GM12878 (cell line): ENCODE measurements around the gene LSAMP. TPM values are rescaled to one million over a fixed set of nuclear protein-coding genes. Genes with fewer than 3 reads are reported as not detected.

Experiments used
- ATAC-seq: fragments of 200-7000 bp; cut with Tn5 transposase; 3 replicates; pipeline ENCODE4 v1.9.1; 2020; ENCODE audit warnings: mild to moderate bottlenecking, moderate library complexity
- BruUV-seq: library from RNA; stranded (reverse); fragments of 400-500 nt; replicated peaks from 2 replicates; lab custom pipeline; 2021; lab: Mats Ljungman, UMichigan
- CTCF ChIA-PET: fragments of 300-600 bp; sonication (Branson Sonifier 250); formaldehyde crosslinking; extraction: SDS; loops from one replicate; lab custom pipeline; 2021; ENCODE audit warnings: inconsistent platforms; lab: Yijun Ruan, JAX
- POLR2A ChIA-PET: fragments of 350-600 bp; formaldehyde crosslinking; extraction: SDS; loops from one replicate; lab custom pipeline; 2021; ENCODE audit warnings: inconsistent platforms; lab: Charles Lee
- RAD21 ChIA-PET: fragments of 300-600 bp; sonication (Branson Sonifier 250); formaldehyde crosslinking; loops from one replicate; lab custom pipeline; 2023; ENCODE audit warnings: antibody characterized with exemption; ENCODE audit not compliant: unreplicated experiment; lab: Charles Lee
- SMC1A ChIA-PET: fragments of 300-600 bp; sonication (Branson Sonifier 250); formaldehyde crosslinking; loops from one replicate; lab custom pipeline; 2023; ENCODE audit not compliant: unreplicated experiment, uncharacterized antibody; lab: Charles Lee
- DNase-seq: peaks from one replicate; pipeline ENCODE4 v3.0.0-alpha.2; 2011; ENCODE audit warnings: low read depth, low spot score
- FAIRE-seq: peaks from 3 replicates; lab custom pipeline; 2011; peaks lifted over from hg19 to GRCh38; lab: Jason Lieb, UNC
- H2AFZ ChIP-seq: 2 replicates; pipeline ENCODE4 v1.6.0; 2011; ENCODE audit warnings: low read depth, low read length, control low read depth; ENCODE audit not compliant: control insufficient read depth
- H3K27ac ChIP-seq: 2 replicates; pipeline ENCODE4 v1.5.1; 2011; ENCODE audit warnings: control low read depth; ENCODE audit not compliant: control insufficient read depth, insufficient read depth
- H3K27me3 ChIP-seq, 2 experiments: replicated peaks in 1 of 2; 2 replicates each; pipeline versions ENCODE4 v1.6.0 to v1.6.1; 2011; ENCODE audit warnings: low read length in 1 of 2; ENCODE audit not compliant: control insufficient read depth in 2 of 2, insufficient read depth in 2 of 2
- H3K36me3 ChIP-seq, 2 experiments: 2 replicates each; pipeline ENCODE4 v1.5.1; 2011; ENCODE audit warnings: low read length in 1 of 2; ENCODE audit not compliant: control insufficient read depth in 2 of 2, insufficient read depth in 2 of 2
- H3K4me1 ChIP-seq: 2 replicates; pipeline ENCODE4 v1.6.1; 2011; ENCODE audit warnings: mild to moderate bottlenecking, low read length, moderate library complexity, mixed read lengths; ENCODE audit not compliant: control insufficient read depth, insufficient read depth
- H3K4me2 ChIP-seq: 2 replicates; pipeline ENCODE4 v1.6.0; 2011; ENCODE audit warnings: control low read depth; ENCODE audit not compliant: control insufficient read depth, insufficient read depth
- H3K4me3 ChIP-seq: fragments of 200-600 bp; sonication (generic); 2 replicates; pipeline ENCODE4 v1.5.1; 2016
- H3K79me2 ChIP-seq: 2 replicates; pipeline ENCODE4 v1.6.0; 2011; ENCODE audit warnings: low read length; ENCODE audit not compliant: control insufficient read depth, insufficient read depth
- H3K9ac ChIP-seq: 2 replicates; pipeline ENCODE4 v1.8.0; 2011; ENCODE audit warnings: low read length, control low read depth, mixed read lengths; ENCODE audit not compliant: control insufficient read depth, insufficient read depth
- H3K9me3 ChIP-seq: replicated peaks from 3 replicates; pipeline ENCODE4 v1.5.1; 2011; ENCODE audit warnings: mild to moderate bottlenecking, low read length; ENCODE audit not compliant: control insufficient read depth, insufficient read depth
- H4K20me1 ChIP-seq: 2 replicates; pipeline ENCODE4 v1.6.0; 2011; ENCODE audit not compliant: control insufficient read depth, insufficient read depth
- ATF2 ChIP-seq: IDR thresholded peaks from 2 replicates; pipeline ENCODE4 v1.6.1; 2012; ENCODE audit warnings: low read length, inconsistent platforms
- IKZF1 ChIP-seq: fragments of 450-650 bp; conservative IDR thresholded peaks from 2 replicates; pipeline ENCODE4 v1.6.1; 2017; ENCODE audit warnings: antibody characterized with exemption, mild to moderate bottlenecking
- MYB ChIP-seq: fragments of 150-350 bp; IDR thresholded peaks from 2 replicates; pipeline ENCODE4 v1.6.1; 2014; ENCODE audit warnings: mild to moderate bottlenecking, low read depth, low read length, borderline replicate concordance
- NFXL1 ChIP-seq: fragments of 450-650 bp; IDR thresholded peaks from 2 replicates; pipeline ENCODE4 v1.6.1; 2017; ENCODE audit warnings: antibody characterized with exemption, mild to moderate bottlenecking, borderline replicate concordance
- NR2C1 ChIP-seq: fragments of 450-650 bp; IDR thresholded peaks from 2 replicates; pipeline ENCODE4 v1.6.1; 2017; ENCODE audit warnings: antibody characterized with exemption, mild to moderate bottlenecking, moderate library complexity
- ZNF622 ChIP-seq: fragments of 450-650 bp; IDR thresholded peaks from 2 replicates; pipeline ENCODE4 v1.6.1; 2017; ENCODE audit warnings: mild to moderate bottlenecking, inconsistent platforms
- WGBS: methylation state at CpG from one replicate; pipeline ENCODE4 v1.1.6; 2016; ENCODE audit warnings: low lambda C conversion rate; ENCODE audit not compliant: insufficient replicate concordance, insufficient coverage; ENCODE audit errors: missing lambda C conversion rate; 5-methylcytosine and 5-hydroxymethylcytosine counted together
- in situ Hi-C: fragments of 300-500 bp; cut with MboI; formaldehyde crosslinking; loops from 9 replicates; pipeline ENCODE4 v1.14.3; 2018; ENCODE audit warnings: mixed read lengths
- intact Hi-C: fragments of 100-400 bp; cut with micrococcal nuclease; formaldehyde crosslinking; loops from one replicate; pipeline ENCODE4 v1.14.2; 2022; ENCODE audit not compliant: unreplicated experiment
- polyA plus RNA-seq, 11 experiments: library from polyadenylated mRNA; depleted of rRNA in 4 of 11; unstranded in 6 of 11; stranded (reverse) in 5 of 11; fragments of >200 nt; fragmentation: Nextera tagmentation in 4 of 11; fragmentation: Illumina TruSeq in 1 of 11; extraction: Ambion mirVana in 4 of 11; extraction: Trizol in 1 of 11; gene quantifications; 1 replicate in 1 of 11; 2 replicates in 10 of 11; pipeline versions ENCODE4 v1.2.1 to v1.2.3, GENCODE V29; 2011 to 2016; ENCODE audit warnings: inconsistent platforms in 2 of 11, missing spikeins in 2 of 11, low read depth in 1 of 11
- total RNA-seq, 4 experiments: library from RNA; depleted of rRNA in 3 of 4; stranded (reverse); fragments of >200 nt in 3 of 4; fragmentation: Illumina TruSeq in 1 of 4; extraction: Trizol in 1 of 4; gene quantifications; 2 replicates each; pipeline versions ENCODE4 v1.2.1 to v1.2.3, GENCODE V29; 2013 to 2021

The LSAMP gene
- total and polyA plus RNA-seq, 10 of the 15 experiments (the other 5 are each of a cell fraction or from before 2014, with no cell fraction given), result 2.0 to 12.7 (median 6.5) TPM

DNA sequence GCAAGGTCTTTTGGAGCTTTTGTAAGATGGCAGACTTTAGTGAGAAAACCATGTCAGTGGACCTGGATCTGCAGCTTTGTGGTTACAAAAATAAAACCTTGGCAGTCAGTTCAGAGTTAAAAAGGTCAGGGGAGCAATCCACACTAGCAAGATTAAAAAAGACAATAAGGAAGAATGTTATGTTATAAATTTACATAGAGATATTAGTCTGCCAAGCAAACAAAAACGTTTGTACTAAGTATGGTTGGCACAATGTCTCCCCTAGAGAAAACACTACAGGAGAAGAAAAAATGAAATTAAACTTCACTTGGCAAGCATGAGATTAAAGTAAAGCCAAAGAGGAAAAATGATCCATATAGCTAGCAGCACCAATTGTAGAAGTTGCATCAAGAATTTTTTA is 205.0 kb downstream of the LSAMP start:
- Histone ChIP-seq H4K20me1 (no peaks in the 10 kb centered on the region), H2AFZ (no peak overlapping the region), H3K27me3 (no peaks in the 10 kb centered on the region), H3K4me1 (no peaks in the 10 kb centered on the region), H3K36me3 (no peaks in the 10 kb centered on the region), H3K9me3 (no peaks in the 10 kb centered on the region), H3K79me2 (no peaks in the 10 kb centered on the region), H3K27ac (no peak overlapping the region), H3K4me2 (no peak overlapping the region), H3K4me3 (no peak overlapping the region), H3K9ac (no peak overlapping the region)
- FAIRE-seq (no peak), DNase-seq (no peak), ATAC-seq (no peak)
- TF ChIP-seq MYB (no peak), NFXL1 (no peak), IKZF1 (no peak), ZNF622 (no peak), NR2C1 (no peak), ATF2 (no peak)
- SMC1A ChIA-PET, result interaction anchor here (2.4 to 2.5 kb wide), 2 partner anchors 10 to 13 kb away, joined by 5 to 8 read pairs; no protein-coding TSS in a partner anchor
- WGBS, result 0% methylated on average over 1 of the region's 1 CpG
- RAD21 ChIA-PET, result interaction anchor here (0.6 kb wide), 1 partner anchor 290 kb away, joined by 4 read pairs; no protein-coding TSS in a partner anchor
- no TSS peak for BruUV-seq
- POLR2A ChIA-PET, result interaction anchor here (0.7 kb wide), 1 partner anchor 709 kb away, joined by 3 read pairs; no protein-coding TSS in a partner anchor
- CTCF ChIA-PET, result no interaction called here
- intact Hi-C loops, result no loop called here
- in situ Hi-C loops, result no loop called here
